OCI-LY1 (cell line): ENCODE measurements around the gene SLC35G2.

Experiments used
- H2AFZ ChIP-seq: fragments of 200-600 bp; sonication (generic), shearing (Covaris generic); 2 replicates; pipeline ENCODE4 v1.6.0; 2014; ENCODE audit warnings: antibody characterized with exemption, mild to moderate bottlenecking, low read length
- H3F3A ChIP-seq: fragments of 200-600 bp; sonication (generic), shearing (Covaris generic); 2 replicates; pipeline ENCODE4 v1.6.0; 2014; ENCODE audit warnings: mild to moderate bottlenecking, antibody characterized with exemption, low read length, moderate library complexity; ENCODE audit not compliant: insufficient read depth
- H3K27ac ChIP-seq: fragments of 200-600 bp; sonication (generic); 2 replicates; pipeline ENCODE4 v1.5.1; 2014; ENCODE audit warnings: low read length, mixed run types, mild to moderate bottlenecking, low read depth; ENCODE audit not compliant: poor library complexity, severe bottlenecking
- H3K27me3 ChIP-seq: fragments of 200-600 bp; sonication (generic); 2 replicates; pipeline ENCODE4 v1.6.0; 2014; ENCODE audit warnings: antibody characterized with exemption, mild to moderate bottlenecking, low read length, moderate library complexity; ENCODE audit not compliant: insufficient read depth
- H3K36me3 ChIP-seq: fragments of 200-600 bp; sonication (generic); 2 replicates; pipeline ENCODE4 v1.6.1; 2014; ENCODE audit warnings: mild to moderate bottlenecking, antibody characterized with exemption, low read length, moderate library complexity, mixed read lengths; ENCODE audit not compliant: insufficient read depth
- H3K4me1 ChIP-seq: fragments of 200-600 bp; sonication (generic); 2 replicates; pipeline ENCODE4 v1.5.1; 2014; ENCODE audit warnings: mild to moderate bottlenecking, low read length, moderate library complexity; ENCODE audit not compliant: insufficient read depth, severe bottlenecking
- H3K4me2 ChIP-seq: fragments of 200-600 bp; sonication (generic), shearing (Covaris generic); 2 replicates; pipeline ENCODE4 v1.6.1; 2014; ENCODE audit warnings: low read length
- H3K4me3 ChIP-seq: fragments of 200-600 bp; sonication (generic); 2 replicates; pipeline ENCODE4 v1.5.1; 2014; ENCODE audit warnings: low read length, low read depth, mild to moderate bottlenecking, mixed read lengths; ENCODE audit not compliant: poor library complexity, severe bottlenecking
- H3K79me2 ChIP-seq: fragments of 200-600 bp; shearing (Covaris generic); 2 replicates; pipeline ENCODE4 v1.6.1; 2016; ENCODE audit warnings: mixed run types, low read length, mixed read lengths; ENCODE audit not compliant: insufficient read depth
- H3K9ac ChIP-seq: fragments of 200-600 bp; sonication (generic), shearing (Covaris generic); 2 replicates; pipeline ENCODE4 v1.6.1; 2014; ENCODE audit warnings: mild to moderate bottlenecking, low read length, mixed read lengths
- H3K9me2 ChIP-seq: fragments of 200-600 bp; sonication (generic), shearing (Covaris generic); 2 replicates; pipeline ENCODE4 v1.6.1; 2014; ENCODE audit warnings: low read depth, mild to moderate bottlenecking, low read length, mixed read lengths
- H3K9me3 ChIP-seq: fragments of 200-600 bp; shearing (Covaris generic); 2 replicates; pipeline ENCODE4 v1.6.1; 2014; ENCODE audit warnings: low read length, mixed read lengths
- H4K20me1 ChIP-seq: fragments of 200-600 bp; sonication (generic), shearing (Covaris generic); 2 replicates; pipeline ENCODE4 v1.6.0; 2016; ENCODE audit warnings: mild to moderate bottlenecking, low read length; ENCODE audit not compliant: insufficient read depth
- CTCF ChIP-seq: fragments of 200-600 bp; sonication (generic), shearing (Covaris generic); IDR thresholded peaks from 2 replicates; pipeline ENCODE4 v1.5.1; 2017; ENCODE audit warnings: mild to moderate bottlenecking, antibody characterized with exemption, low read length, moderate library complexity, mixed read lengths
- EZH2 ChIP-seq: fragments of 200-600 bp; sonication (generic), shearing (Covaris generic); IDR thresholded peaks from 2 replicates; pipeline ENCODE4 v1.8.0; 2017; ENCODE audit warnings: borderline replicate concordance, mixed run types, mild to moderate bottlenecking, antibody characterized with exemption, low read length, moderate library complexity, mixed read lengths

SLC35G2 gene

DNA sequence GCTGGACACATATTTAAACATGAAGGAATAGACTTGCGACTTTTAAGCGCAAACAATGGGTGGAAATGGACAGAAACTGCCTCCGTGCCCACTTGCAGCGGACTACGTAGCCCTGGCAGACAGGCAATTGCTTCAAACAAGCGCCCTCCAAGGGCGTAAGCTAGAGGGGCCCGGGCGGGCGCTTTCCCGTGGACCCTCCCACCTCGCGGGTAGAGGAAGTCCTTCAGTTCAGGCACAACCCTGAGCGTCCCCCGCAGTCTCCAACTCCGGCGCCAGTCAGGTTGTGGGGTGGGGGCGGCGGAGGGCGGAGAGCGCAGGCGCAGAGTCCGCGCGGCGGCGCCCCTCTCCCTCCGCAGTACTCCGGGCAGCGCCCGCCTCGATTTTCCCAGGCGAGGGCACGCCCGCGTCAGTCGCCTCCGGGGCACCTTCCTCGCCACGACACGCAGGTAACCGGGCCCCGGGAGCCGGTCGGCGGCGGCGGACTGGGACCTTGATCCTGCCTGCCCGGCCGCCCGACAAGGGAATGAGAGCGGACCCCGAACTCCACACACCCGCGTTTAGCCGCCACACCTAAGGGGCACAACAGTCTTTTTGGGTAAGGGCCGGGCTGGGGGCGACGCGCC, at the start of gene SLC35G2:
Gene SLC35G2 (plus strand): TSS at position 358 of the 623 bp plus-strand sequence. CDS start 35,335 bp downstream, outside the sequence.
- no peaks in the 10 kb centered on the region for H3K9me2 ChIP-seq
- H3F3A ChIP-seq = no peaks in the 10 kb centered on the region
- TF ChIP-seq CTCF (0 out of 2 replicates have a peak, but pooled peaks have one; percentile 18), EZH2 (no peak)
- H2AFZ ChIP-seq = peak within 1 kb of the TSS; percentile 67
- H3K27me3 ChIP-seq = no peaks in the 10 kb centered on the region
- peak within 1 kb of the TSS; percentile 62 for H3K4me3 ChIP-seq
- peak within 1 kb of the TSS; percentile 87 for H3K4me2 ChIP-seq
- no peak within 1 kb of the TSS for H3K27ac ChIP-seq
- no peaks in the 10 kb centered on the region for H3K36me3 ChIP-seq
- H3K9ac ChIP-seq = peak within 1 kb of the TSS; percentile 63
- H3K4me1 ChIP-seq = peaks cover 14% of the 10 kb centered on the region
- H3K9me3 ChIP-seq = 0 out of 2 replicates have a peak, but pooled peaks cover under 1% of the 10 kb centered on the region
- no peaks in the 10 kb centered on the region for H4K20me1 ChIP-seq
- no peaks in the 10 kb centered on the region for H3K79me2 ChIP-seq

DNA sequence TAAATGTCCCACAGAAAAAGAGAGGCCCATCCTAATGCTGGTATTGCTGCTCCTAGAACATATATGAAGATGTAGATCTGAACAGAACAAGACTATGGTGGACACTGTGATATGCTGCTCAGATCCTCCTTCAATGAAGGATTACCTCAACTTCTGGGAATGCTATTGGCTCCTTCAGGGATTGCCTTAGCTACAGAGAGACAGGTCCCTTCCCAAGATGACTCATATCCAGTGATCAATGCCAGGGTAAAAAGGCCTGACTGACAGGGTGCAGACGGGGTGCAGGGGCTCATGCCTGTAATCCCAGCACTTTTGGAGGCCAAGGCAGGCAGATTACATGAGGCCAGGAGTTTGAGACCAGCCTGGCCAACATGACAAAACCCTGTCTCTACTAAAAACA, 46.2 kb upstream of the SLC35G2 start:
- Histone ChIP-seq H4K20me1 (no peaks in the 10 kb centered on the region), H3K27me3 (no peaks in the 10 kb centered on the region), H3K27ac (no peak overlapping the region), H3K9ac (no peak overlapping the region), H3K4me3 (no peak overlapping the region), H3K36me3 (no peaks in the 10 kb centered on the region), H2AFZ (no peak overlapping the region), H3K4me1 (no peaks in the 10 kb centered on the region), H3K9me3 (no peaks in the 10 kb centered on the region), H3F3A (no peaks in the 10 kb centered on the region), H3K9me2 (no peaks in the 10 kb centered on the region), H3K4me2 (no peak overlapping the region), H3K79me2 (no peaks in the 10 kb centered on the region)
- no peak for TF ChIP-seq EZH2
- no peak for TF ChIP-seq CTCF

- Histone ChIP-seq H4K20me1 (no peaks in the 10 kb centered on the region), H3K27ac (no peak overlapping the region), H3K36me3 (no peaks in the 10 kb centered on the region), H3K27me3 (no peaks in the 10 kb centered on the region), H2AFZ (no peak overlapping the region), H3F3A (no peaks in the 10 kb centered on the region), H3K9me3 (no peaks in the 10 kb centered on the region), H3K4me2 (no peak overlapping the region), H3K9ac (no peak overlapping the region), H3K9me2 (no peaks in the 10 kb centered on the region), H3K79me2 (no peaks in the 10 kb centered on the region), H3K4me3 (no peak overlapping the region), H3K4me1 (peaks cover 4% of the 10 kb centered on the region)
- TF ChIP-seq EZH2 (no peak), CTCF (no peak)
Observed at GRCh38 chr3:136778865-136779264, 40.1 kb upstream of the SLC35G2 start.
